H1 (cell line): ENCODE measurements around the gene SESN3.

Source experiments
- CTCF ChIP-seq, 3 experiments: IDR thresholded peaks; 1 replicate in 2 of 3; 2 replicates in 1 of 3; pipeline versions ENCODE4 v1.5.1 to v1.6.1; 2011; ENCODE audit warnings: low read length in 3 of 3, mild to moderate bottlenecking in 3 of 3, inconsistent platforms in 2 of 3, low read depth in 1 of 3, moderate library complexity in 1 of 3; ENCODE audit not compliant: insufficient read depth in 1 of 3; ENCODE audit errors: control extremely low read depth in 1 of 3
- EZH2 ChIP-seq: fragments of 200-600 bp; sonication (generic); IDR thresholded peaks from 2 replicates; pipeline ENCODE4 v1.7.1; 2012; ENCODE audit warnings: low read depth, mild to moderate bottlenecking, moderate library complexity, low read length, inconsistent platforms; ENCODE audit not compliant: severe bottlenecking
- HDAC6 ChIP-seq: IDR thresholded peaks from one replicate; pipeline ENCODE4 v1.7.1; 2012; ENCODE audit warnings: low read depth, mild to moderate bottlenecking, inconsistent platforms, low read length, moderate library complexity
- SP1 ChIP-seq: IDR thresholded peaks from 2 replicates; pipeline ENCODE4 v1.6.1; 2011; ENCODE audit warnings: low read depth, low read length
- USF2 ChIP-seq: IDR thresholded peaks from 2 replicates; pipeline ENCODE4 v1.6.1; 2011; ENCODE audit warnings: low read length, improper control_type of control experiment

- TF ChIP-seq CTCF (IDR thresholded peaks at IDR 0.05; ENCODE audit: control extremely low read depth in 1 of 3, insufficient read depth in 1 of 3, low read depth in 1 of 3, low read length in 3 of 3) (no peak), EZH2 (no peak), USF2 (no peak), HDAC6 (no peak), SP1 (no peak)
These were observed 18.4 kb downstream of the SESN3 start for GRCh38 chr11:95212609-95213008.
